Stimulated activated effector memory CD8-positive, alpha-beta T cell treated with anti-CD3 and anti-CD28 coated beads, Interleukin-12 subunit alpha, Interleukin-12 subunit beta, amount 100 ng/mL, for 72 hours (primary cell): Measurements from ENCODE around the gene SLC35B2.

Experiments
- ATAC-seq: fragments of 150-1000 bp; cut with Tn5 transposase; 2 replicates; pipeline ENCODE4 v1.10.0; 2021
- DNase-seq, 2 donors: peaks; one replicate each; pipeline ENCODE4 v3.0.0; 2021 to 2022; ENCODE audit warnings: low spot score in 2 of 2
- H3K27ac Mint-ChIP-seq: one replicate; pipeline ENCODE4 v1.8.0; 2022; ENCODE audit warnings: mild to moderate bottlenecking, mixed read lengths
- H3K36me3 Mint-ChIP-seq: one replicate; pipeline ENCODE4 v1.8.0; 2022; ENCODE audit warnings: mild to moderate bottlenecking, mixed read lengths
- H3K4me1 Mint-ChIP-seq: one replicate; pipeline ENCODE4 v1.8.0; 2022; ENCODE audit warnings: mixed read lengths
- H3K4me3 Mint-ChIP-seq: one replicate; pipeline ENCODE4 v1.8.0; 2022; ENCODE audit warnings: mild to moderate bottlenecking, mixed read lengths
- H3K9me3 Mint-ChIP-seq: one replicate; pipeline ENCODE4 v1.8.0; 2022; ENCODE audit warnings: mixed read lengths

SLC35B2 gene

DNA sequence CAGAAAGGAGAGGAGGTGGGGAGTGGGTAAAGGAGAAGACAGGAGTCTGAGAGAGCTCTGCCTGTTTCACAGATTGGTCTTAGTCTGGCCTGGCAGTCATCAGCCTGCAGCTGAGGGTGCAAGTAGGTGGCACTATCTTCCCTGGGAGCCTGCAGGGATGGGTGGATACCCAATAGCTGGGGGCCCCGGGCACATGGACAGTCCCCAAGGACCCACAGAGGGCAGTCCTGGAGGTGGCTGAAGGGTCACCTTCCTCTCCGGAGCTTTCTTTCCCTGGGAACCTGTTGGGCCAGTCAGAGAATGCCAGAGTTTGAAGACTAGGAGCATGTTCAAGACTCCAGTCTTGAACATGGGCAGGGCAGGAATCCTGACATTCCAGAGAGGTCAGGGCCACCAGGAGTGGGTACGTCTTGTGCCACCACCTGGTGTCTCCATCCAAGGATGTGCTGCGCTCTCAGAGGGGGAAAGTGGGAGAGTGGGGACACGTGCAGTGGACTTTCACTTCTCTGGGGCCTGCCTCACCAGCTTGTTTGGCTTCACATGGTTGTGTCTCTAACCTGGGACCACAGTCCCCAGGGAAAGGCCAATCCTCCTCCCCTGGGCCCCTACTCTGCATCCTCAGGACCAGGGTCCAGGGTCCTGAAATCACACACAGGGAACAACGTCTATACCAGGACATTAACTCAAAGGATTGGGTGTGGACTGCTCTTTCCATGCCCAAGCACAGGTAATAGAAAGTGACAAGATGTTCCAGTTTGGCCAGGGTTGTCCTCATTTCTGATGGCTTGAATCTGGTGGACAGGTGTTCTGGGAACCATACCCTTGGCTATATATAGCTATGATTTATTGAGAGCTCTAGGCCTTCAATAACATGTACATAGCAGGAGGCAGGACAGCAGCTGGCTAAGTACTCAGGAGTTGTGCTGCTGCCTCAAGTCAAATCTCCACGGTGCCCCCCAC is 37.8 kb upstream of the SLC35B2 start:
- Mint-ChIP-seq H3K36me3 (peaks cover 8% of the 10 kb centered on the region), H3K9me3 (no peaks in the 10 kb centered on the region), H3K27ac (no peak overlapping the region), H3K4me3 (no peak overlapping the region), H3K4me1 (peaks cover 15% of the 10 kb centered on the region)
- DNase-seq, result no peak
- ATAC-seq, result no peak

DNA sequence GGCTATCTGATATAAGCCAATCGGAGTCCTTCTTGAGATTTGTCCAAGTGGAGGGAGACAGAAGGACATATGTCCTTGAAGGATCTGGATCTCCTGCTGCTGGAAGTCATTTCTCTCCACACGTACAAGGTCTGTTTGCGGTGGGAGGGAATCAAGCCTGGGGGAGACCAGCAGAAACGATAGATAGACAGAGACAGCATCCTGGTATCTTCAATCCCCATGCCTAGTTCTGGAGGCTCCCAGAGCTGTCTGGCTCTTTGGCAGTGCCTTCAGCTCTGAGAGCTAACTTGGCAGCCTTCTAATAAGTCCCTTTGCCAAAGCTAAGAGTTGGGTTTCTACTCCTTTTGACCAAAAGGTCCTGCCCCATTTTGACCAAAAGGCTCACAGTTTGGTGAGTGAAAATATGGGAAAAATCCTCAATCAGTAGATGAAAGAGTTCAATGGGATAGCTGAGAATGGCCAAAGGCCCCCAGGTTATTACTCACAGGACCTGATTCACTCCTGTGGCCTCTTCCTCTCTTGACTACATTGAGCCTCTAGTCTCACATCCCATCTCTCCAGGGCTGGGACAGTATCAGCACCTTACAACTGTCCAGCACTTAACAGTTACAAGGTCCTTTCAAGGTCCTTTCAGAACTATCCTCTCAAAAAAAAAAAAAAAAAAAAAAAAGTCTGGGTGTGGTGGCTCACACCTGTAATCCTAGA is 35.5 kb upstream of the SLC35B2 start:
- no peaks in the 10 kb centered on the region for H3K9me3 Mint-ChIP-seq
- H3K27ac Mint-ChIP-seq, result no peak overlapping the region
- H3K36me3 Mint-ChIP-seq, result peaks cover 5% of the 10 kb centered on the region
- peaks cover 10% of the 10 kb centered on the region for H3K4me1 Mint-ChIP-seq
- DNase-seq (no peak), ATAC-seq (no peak)
- no peak overlapping the region for H3K4me3 Mint-ChIP-seq

DNA sequence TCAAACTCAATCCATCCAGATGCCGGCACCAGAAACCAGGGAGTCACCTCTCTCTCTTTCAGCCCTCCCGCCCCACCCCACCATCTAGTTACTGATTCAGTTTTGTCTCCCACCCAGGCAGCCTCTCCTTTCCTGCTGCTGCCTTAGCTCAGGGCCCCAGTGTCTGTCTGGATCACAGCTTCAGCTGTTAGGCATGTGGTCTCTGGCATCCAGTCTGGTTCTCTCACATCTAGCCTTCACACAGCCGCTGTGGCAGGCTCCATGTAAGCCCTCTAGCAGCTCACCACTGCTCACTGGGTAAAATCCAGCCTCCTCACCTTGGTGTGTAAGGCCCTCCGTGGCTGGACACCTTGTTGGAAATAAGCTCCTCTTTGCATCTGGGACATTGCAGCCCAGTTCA is 34.5 kb upstream of the SLC35B2 start:
- ATAC-seq (no peak), DNase-seq (no peak)
- no peaks in the 10 kb centered on the region for H3K9me3 Mint-ChIP-seq
- no peak overlapping the region for H3K4me3 Mint-ChIP-seq
- H3K27ac Mint-ChIP-seq, result no peak overlapping the region
- peaks cover 6% of the 10 kb centered on the region for H3K4me1 Mint-ChIP-seq
- peaks cover 5% of the 10 kb centered on the region for H3K36me3 Mint-ChIP-seq

- no peaks in the 10 kb centered on the region for H3K4me1 Mint-ChIP-seq
Observed at GRCh38 chr6:44289726-44290260, 32.5 kb upstream of the SLC35B2 start.

GRCh38 chr6:44286747-44287146 is 29.4 kb upstream of the SLC35B2 start:
- Mint-ChIP-seq H3K27ac (no peak overlapping the region), H3K4me1 (no peaks in the 10 kb centered on the region), H3K4me3 (no peak overlapping the region), H3K36me3 (peaks cover 5% of the 10 kb centered on the region), H3K9me3 (no peaks in the 10 kb centered on the region)
- no peak for ATAC-seq
- DNase-seq, result no peak

More at GRCh38 chr6:44289726-44290260, 32.5 kb upstream of the SLC35B2 start:
- DNase-seq, result no peak
- Mint-ChIP-seq H3K9me3 (no peaks in the 10 kb centered on the region), H3K4me3 (no peak overlapping the region), H3K36me3 (peaks cover 5% of the 10 kb centered on the region), H3K27ac (no peak overlapping the region)
- ATAC-seq, result no peak

DNA sequence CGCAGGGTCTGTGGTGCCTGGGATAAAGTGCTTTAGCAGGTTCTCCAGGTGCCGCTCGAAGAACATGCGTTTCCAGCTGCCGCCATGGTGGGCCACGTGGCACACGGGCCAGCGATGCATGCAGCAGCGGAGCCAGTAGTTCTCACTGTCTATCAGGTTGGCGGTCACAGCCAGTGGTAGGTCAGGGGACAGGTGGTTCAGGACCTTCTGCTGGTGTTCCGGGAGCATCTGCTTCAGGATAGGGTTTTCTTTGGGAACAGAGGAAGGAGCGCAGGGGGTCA is 28.9 kb upstream of the SLC35B2 start:
- Mint-ChIP-seq H3K36me3 (peaks cover 5% of the 10 kb centered on the region), H3K9me3 (no peaks in the 10 kb centered on the region), H3K4me3 (no peak overlapping the region), H3K4me1 (no peaks in the 10 kb centered on the region), H3K27ac (no peak overlapping the region)
- ATAC-seq (no peak), DNase-seq (no peak)

- H3K4me1 Mint-ChIP-seq, result no peaks in the 10 kb centered on the region
Observed at GRCh38 chr6:44285552-44286284, 28.4 kb upstream of the SLC35B2 start.

GRCh38 chr6:44284867-44285266 is 27.5 kb upstream of the SLC35B2 start:
- ATAC-seq (no peak), DNase-seq (no peak)
- Mint-ChIP-seq H3K27ac (no peak overlapping the region), H3K4me3 (no peak overlapping the region), H3K36me3 (peaks cover 4% of the 10 kb centered on the region), H3K9me3 (no peaks in the 10 kb centered on the region), H3K4me1 (no peaks in the 10 kb centered on the region)

More at GRCh38 chr6:44285552-44286284, 28.4 kb upstream of the SLC35B2 start:
- DNase-seq (no peak), ATAC-seq (no peak)
- Mint-ChIP-seq H3K9me3 (no peaks in the 10 kb centered on the region), H3K4me3 (no peak overlapping the region), H3K36me3 (peaks cover 5% of the 10 kb centered on the region), H3K27ac (no peak overlapping the region)

- no peaks in the 10 kb centered on the region for H3K36me3 Mint-ChIP-seq
- H3K9me3 Mint-ChIP-seq, result no peaks in the 10 kb centered on the region
- no peak overlapping the region for H3K4me3 Mint-ChIP-seq
- DNase-seq (no peak), ATAC-seq (no peak)
- no peak overlapping the region for H3K27ac Mint-ChIP-seq
- peaks cover 4% of the 10 kb centered on the region for H3K4me1 Mint-ChIP-seq
Observed at GRCh38 chr6:44284121-44284520, 26.8 kb upstream of the SLC35B2 start.

DNA sequence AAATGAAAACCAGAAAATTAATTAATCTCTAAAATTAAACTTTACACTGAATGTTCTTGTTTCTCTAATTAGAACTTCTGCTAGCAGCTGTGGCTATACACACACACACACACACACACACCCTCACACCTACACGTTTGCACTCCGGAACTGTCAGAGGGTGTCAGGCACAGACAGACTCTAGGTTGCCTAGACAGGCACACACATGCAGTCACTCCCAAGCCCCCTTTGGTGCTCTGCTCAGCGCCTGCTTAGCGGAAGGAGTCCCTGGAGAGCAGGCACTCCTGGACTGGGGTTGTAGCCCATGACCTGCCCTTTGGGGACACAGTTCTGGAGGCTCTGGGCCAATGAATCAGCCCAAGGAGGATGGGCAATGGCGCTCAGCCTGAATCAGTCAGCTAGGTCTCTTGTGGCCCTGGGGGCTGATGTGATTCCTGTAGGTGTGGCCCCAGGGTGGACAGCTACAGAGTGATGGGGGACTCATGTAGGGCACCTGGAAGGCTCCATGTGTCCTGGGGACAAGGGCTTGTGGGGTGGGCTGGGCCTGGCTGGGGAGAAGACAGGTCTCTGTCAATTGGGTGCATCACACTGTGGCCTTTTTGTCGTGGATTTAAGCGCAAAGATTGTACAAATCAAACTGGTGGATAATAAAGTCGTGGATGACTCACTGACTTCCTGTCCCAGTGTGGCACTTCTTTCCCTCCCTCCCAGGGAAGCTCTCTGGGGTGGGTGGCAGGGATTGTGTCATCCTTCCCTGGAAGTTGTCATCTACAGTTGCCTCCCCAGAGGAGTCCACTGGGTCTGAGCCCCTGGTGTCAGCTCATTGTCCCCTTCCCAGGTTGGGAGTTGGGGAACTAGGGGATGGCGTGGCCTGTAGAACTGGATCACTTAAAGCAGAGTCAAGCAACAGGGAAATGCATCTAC is 21.7 kb upstream of the SLC35B2 start:
- Mint-ChIP-seq H3K27ac (no peak overlapping the region), H3K9me3 (no peaks in the 10 kb centered on the region), H3K4me3 (no peak overlapping the region), H3K36me3 (no peaks in the 10 kb centered on the region), H3K4me1 (peaks cover 6% of the 10 kb centered on the region)
- DNase-seq (no peak), ATAC-seq (no peak)

DNA sequence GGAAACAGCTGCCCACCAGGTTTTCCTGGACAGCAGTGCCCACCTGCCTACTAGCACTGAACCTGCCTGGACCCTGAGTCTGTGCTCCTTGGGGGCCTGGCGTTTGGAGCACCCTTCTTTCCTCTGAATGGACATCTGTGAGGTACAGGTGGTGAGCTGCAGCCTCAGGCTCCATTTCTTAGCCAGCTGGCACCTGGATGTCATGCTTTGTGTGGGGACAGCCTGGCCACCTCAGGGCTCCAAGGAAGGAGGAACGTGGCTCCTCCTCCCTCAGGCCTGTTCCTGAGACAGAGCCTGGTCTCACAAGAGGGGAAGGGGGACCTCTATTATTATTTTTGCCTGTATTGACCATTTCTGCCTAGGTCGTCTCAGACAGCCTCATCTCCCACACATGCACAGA is 21.0 kb upstream of the SLC35B2 start:
- no peak for ATAC-seq
- H3K9me3 Mint-ChIP-seq, result no peaks in the 10 kb centered on the region

DNA sequence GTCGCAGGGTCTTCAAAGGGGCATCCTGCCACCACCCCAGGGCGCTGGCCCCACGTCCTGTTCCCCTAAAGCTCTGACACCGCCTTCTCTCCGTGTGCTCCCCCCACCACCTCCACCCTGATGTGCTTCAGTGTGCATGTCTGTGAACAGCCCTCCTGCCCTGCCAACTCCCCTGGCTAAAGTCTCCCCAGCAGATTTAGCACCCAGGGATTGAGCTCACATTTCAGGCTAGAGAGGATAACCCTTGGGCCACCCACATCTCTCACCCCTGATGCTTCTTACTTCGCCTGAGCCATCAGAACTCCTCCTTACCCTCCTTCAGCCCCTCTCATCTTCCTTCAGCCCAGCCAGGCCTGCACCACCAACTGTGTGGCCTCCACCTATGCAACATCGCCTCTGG is 20.4 kb upstream of the SLC35B2 start:
- no peak overlapping the region for H3K27ac Mint-ChIP-seq

More for the DNA sequence above, 21.0 kb upstream of the SLC35B2 start:
- peaks cover 6% of the 10 kb centered on the region for H3K4me1 Mint-ChIP-seq
- DNase-seq, result no peak
- no peaks in the 10 kb centered on the region for H3K36me3 Mint-ChIP-seq
- no peak overlapping the region for H3K27ac Mint-ChIP-seq
- no peak overlapping the region for H3K4me3 Mint-ChIP-seq

GRCh38 chr6:44276667-44277640 is 19.6 kb upstream of the SLC35B2 start:
- H3K36me3 Mint-ChIP-seq, result no peaks in the 10 kb centered on the region
- ATAC-seq, result no peak
- peaks cover 6% of the 10 kb centered on the region for H3K4me1 Mint-ChIP-seq
- DNase-seq, result no peak
- H3K27ac Mint-ChIP-seq, result no peak overlapping the region
- H3K9me3 Mint-ChIP-seq, result no peaks in the 10 kb centered on the region
- H3K4me3 Mint-ChIP-seq, result peak overlapping the region; percentile 17

More for the DNA sequence above, 20.4 kb upstream of the SLC35B2 start:
- peaks cover 6% of the 10 kb centered on the region for H3K4me1 Mint-ChIP-seq
- H3K4me3 Mint-ChIP-seq, result no peak overlapping the region
- ATAC-seq (no peak), DNase-seq (no peak)
- no peaks in the 10 kb centered on the region for H3K9me3 Mint-ChIP-seq
- H3K36me3 Mint-ChIP-seq, result no peaks in the 10 kb centered on the region
